Left renal cortex interstitium (tissue), 4 donors: Measurements from ENCODE around the gene TEAD1. TPM values are rescaled to one million over a fixed set of nuclear protein-coding genes. Genes with fewer than 3 reads are reported as not detected.

Source experiments
- DNase-seq, 4 donors: peaks; one replicate each; pipeline ENCODE4 v3.0.0-alpha.2; 2013; ENCODE audit warnings: low read depth in 4 of 4, low spot score in 2 of 4, missing footprints in 1 of 4
- polyA plus RNA-seq, 4 donors: library from polyadenylated mRNA; unstranded; fragments of 120-200 nt; gene quantifications; one replicate each; pipeline ENCODE4 v1.2.1, GENCODE V29; 2013; ENCODE audit not compliant: insufficient read length in 4 of 4

Gene TEAD1
- polyA plus RNA-seq, 4 donors, result 77.4 to 91.7 (median 86.5) TPM

DNA sequence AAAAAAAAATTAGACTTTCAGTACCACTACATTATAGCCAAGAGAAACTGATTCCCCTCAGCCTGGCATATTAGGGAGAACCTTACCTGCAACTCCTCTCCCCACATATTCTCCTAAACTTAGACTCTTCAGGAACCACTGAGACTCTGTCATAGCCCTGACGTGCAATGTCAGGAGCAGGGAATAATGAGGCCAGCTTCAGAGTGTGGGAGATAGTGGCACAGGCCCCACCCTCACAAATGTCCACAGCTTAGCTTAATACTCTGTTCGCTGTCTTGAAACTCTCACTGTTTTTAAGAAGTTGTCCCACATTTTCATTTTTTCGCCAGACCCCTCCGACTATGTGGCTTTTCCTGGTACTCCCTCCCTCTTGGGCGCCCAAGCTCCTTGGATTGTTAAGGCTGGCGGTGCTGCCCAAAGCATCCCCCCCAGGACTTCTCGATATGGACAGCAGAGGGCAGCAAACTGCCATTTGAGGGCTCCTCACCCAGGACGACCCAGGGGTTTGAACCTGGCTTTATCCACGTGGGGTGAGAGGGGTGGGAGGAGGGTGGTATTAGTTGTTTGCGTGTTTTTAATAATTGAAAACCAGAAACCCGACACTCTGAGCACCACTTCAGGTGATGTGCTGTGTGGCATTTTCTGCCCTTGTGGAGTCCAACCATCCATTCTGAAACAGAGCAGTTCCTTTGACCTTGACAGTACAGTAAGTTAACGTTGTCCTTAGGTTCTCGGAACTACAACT, 289.7 kb downstream of the TEAD1 start:
- peak in 2 of 4 donors; percentile 55 to 67 for DNase-seq

GRCh38 chr11:12964650-12965049, 290.4 kb downstream of the TEAD1 start:
- DNase-seq, result no peak

GRCh38 chr11:12966002-12966401, 291.8 kb downstream of the TEAD1 start:
- no peak for DNase-seq

- DNase-seq, result no peak
These were observed 293.9 kb downstream of the TEAD1 start for GRCh38 chr11:12968101-12968500.

DNA sequence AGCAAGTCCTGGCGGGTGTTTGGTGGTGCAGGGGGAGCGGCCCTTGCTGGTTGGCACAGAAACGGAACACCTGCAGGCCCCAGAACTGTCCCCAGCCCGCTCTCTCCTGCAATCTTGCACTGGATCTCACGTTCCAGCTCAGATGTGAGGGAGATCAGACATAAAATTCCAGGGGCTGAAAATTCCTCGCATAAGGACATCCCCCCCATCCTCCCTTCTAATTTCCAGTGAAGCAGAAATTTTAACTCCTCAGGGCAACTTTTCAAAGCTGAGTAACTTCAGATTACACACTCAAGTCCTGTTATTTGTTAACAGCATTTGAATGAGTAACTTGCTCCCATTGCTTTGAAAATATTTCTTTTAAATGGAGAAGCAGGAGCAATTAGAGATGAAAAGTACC, 294.6 kb downstream of the TEAD1 start:
- peak in 1 of 4 donors; percentile 61 for DNase-seq

DNA sequence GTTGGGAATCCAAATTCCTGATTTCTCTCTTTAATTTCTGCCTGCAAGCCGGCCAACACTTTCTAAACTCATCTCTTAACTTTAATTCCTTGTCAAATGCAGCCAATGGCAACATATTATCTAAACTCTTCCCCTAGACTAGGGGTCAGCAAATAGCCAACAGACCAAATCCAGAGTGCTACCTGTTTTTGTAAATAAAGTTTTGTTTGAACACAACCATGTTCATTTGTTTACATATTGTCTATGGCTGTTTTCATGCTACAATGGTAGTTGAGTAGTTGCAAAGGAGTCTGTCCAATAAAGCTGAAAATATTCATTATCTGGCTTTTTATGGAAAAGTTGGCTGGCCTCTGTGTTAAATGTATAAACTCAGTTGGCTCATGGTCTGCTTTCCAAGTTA, 297.7 kb downstream of the TEAD1 start:
- no peak for DNase-seq

GRCh38 chr11:12973528-12974181, 299.4 kb downstream of the TEAD1 start:
- DNase-seq, result no peak

DNA sequence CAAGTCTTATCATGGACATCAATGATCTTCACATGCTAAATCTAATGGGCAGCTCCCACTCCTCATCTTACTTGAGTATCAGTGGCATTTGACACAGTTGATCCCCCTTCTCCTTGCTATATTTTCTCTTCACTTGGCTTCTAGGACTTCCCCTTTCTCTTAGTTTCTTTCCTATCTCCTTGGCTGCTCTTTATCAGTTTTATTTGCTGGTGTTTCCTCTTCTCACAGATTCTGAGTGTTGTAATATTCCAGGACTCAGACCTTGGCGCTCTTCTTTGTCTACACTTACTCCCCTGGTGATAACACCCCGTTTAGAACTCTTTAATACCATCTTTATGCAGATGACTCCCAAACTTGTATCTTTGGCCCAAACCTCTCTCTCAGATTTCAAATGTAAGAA, 301.0 kb downstream of the TEAD1 start:
- DNase-seq, result no peak

DNA sequence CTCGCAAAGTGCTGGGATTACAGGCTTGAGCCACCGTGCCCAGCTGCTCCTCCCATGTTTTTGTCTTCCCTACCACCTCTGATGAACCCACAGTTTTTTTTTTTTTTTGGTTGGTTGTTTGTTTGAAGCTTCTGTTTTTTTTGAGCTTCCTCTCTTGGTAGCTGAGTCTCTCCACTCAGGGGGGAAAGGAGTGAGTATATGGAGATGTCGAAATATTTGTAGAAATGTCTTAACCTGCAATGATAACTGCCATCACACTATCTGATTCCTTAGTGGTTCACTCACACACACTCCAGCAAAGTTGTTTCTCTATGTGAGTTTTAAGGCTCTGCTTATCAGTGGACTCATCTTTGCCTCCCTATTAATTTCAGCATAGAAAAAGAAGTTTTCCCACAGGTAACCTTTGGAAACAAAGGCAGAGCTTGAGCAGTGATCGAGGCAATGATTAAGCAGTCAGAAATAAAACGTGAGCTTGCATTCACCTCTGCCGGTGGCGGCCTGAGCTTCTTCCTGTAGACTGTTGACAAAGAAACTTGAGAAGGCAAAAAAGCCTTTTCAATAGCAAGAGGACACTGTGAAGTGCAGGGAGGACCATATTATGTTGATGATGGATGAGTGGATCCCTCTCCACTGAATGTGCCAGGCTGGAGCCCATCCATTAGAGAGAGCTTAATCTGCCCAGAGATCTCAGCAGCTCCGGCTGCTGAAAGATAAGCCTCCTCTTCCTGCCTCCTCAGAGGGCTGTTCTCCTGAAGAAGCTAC, 305.9 kb downstream of the TEAD1 start:
- peak in 1 of 4 donors; percentile 56 for DNase-seq

GRCh38 chr11:12981676-12982522, 307.7 kb downstream of the TEAD1 start:
- DNase-seq, result no peak

DNA sequence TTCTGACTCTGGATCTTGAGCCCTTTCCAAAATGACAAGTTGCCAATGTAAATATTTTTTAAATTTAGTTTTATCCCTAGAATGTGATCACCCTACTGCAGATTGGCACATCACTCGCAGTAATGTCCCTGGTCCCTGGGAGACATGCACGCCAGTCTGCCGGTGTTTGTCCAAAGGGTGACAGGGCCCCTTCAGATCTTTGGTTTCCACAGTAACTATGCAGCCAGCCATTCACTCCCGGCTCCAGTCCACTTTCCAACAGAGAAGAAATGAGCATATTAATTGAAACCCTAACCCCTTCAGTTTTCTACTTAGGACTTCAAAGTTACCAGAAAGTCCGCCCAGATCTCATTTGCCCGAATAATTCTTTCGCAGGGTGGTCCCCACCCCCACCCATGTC, 309.1 kb downstream of the TEAD1 start:
- DNase-seq, result no peak

DNA sequence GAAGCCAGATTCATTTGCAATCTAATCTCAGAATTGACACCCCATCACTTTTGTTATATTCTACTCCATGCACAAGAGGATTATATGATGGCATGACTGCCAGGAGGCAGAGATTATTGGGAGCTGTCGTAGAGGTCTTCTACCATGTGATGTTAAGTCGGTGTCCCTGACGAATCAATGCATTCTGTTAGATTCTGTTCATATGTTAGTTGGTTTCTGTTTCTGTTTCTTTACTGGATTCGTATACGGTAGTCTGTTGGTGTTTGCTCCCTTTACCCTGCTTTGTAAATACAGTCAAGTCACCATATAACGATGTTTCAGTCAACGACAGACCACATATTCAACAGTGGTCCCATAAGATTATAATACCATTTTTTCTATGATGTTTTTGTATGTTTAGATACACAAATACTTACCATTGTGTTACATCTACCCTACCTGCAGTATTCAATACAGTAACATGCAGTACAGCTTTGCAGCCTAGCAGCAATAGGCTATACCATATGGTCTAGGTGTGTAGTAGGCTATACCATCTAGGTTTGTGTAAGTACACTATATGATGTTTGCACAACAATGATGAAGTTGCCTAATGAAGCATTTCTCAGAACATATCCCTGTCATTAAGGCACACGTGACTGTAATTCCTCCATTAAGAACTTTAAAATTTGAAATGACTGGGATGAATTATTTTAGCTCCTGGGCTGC, 312.1 kb downstream of the TEAD1 start:
- DNase-seq, result no peak

GRCh38 chr11:12989428-12990161, 315.4 kb downstream of the TEAD1 start:
- DNase-seq, result no peak

GRCh38 chr11:12990162-12990480, 315.9 kb downstream of the TEAD1 start:
- DNase-seq, result no peak

- DNase-seq, result no peak
These were observed 317.2 kb downstream of the TEAD1 start for GRCh38 chr11:12991426-12991825.

GRCh38 chr11:12993626-12994025, 319.4 kb downstream of the TEAD1 start:
- DNase-seq, result no peak
